IMR-90 (cell line): ENCODE data around the gene RASSF3. TPM values are rescaled to one million over a fixed set of nuclear protein-coding genes. Genes with fewer than 3 reads are reported as not detected.

Experiments
- ATAC-seq: fragments of 200-7000 bp; cut with Tn5 transposase; 2 replicates; pipeline ENCODE4 v1.9.1; 2020; ENCODE audit warnings: low read depth, mild to moderate bottlenecking, moderate library complexity
- Bru-seq: library from RNA; stranded (reverse); fragments of 400-500 nt; gene quantifications from one replicate; lab custom pipeline; 2021; lab: Mats Ljungman, UMichigan
- BruChase-seq, 2 experiments: library from RNA; stranded (reverse); fragments of 400-500 nt; gene quantifications; one replicate each; lab custom pipeline; 2021; lab: Mats Ljungman, UMichigan
- BruUV-seq: library from RNA; stranded (reverse); fragments of 400-500 nt; replicated peaks from 2 replicates; lab custom pipeline; 2021; lab: Mats Ljungman, UMichigan
- CTCF ChIA-PET: fragments of 300-600 bp; formaldehyde crosslinking; extraction: SDS; loops from one replicate; lab custom pipeline; 2021; ENCODE audit warnings: antibody characterized with exemption; lab: Yijun Ruan, JAX
- POLR2A ChIA-PET: fragments of 300-600 bp; sonication (Branson Sonifier 250); formaldehyde crosslinking; loops from one replicate; lab custom pipeline; 2022; ENCODE audit warnings: antibody characterized with exemption; ENCODE audit not compliant: unreplicated experiment; lab: Charles Lee
- DNase-seq: peaks from one replicate; pipeline ENCODE4 v3.0.0; 2013
- H2AFZ ChIP-seq: replicated peaks from 2 replicates; pipeline ENCODE3; 2013; ENCODE audit warnings: low read length, mild to moderate bottlenecking; ENCODE audit not compliant: poor library complexity
- H2AK5ac ChIP-seq: 2 replicates; pipeline ENCODE4 v1.6.1; 2013; ENCODE audit warnings: low read depth, low read length, inconsistent platforms
- H2AK9ac ChIP-seq: replicated peaks from 2 replicates; pipeline ENCODE3; 2013; ENCODE audit warnings: mild to moderate bottlenecking, low read depth, low read length, moderate library complexity; ENCODE audit not compliant: poor library complexity
- H2BK120ac ChIP-seq: 2 replicates; pipeline ENCODE4 v1.6.1; 2013; ENCODE audit warnings: low read depth, low read length, inconsistent platforms
- H2BK15ac ChIP-seq: 3 replicates; pipeline ENCODE4 v1.6.1; 2013; ENCODE audit warnings: low read depth, low read length, inconsistent platforms
- H2BK20ac ChIP-seq: 2 replicates; pipeline ENCODE4 v1.6.1; 2013; ENCODE audit warnings: low read depth, mild to moderate bottlenecking, inconsistent platforms, low read length, moderate library complexity
- H2BK5ac ChIP-seq: 2 replicates; pipeline ENCODE4 v1.6.1; 2013; ENCODE audit warnings: mild to moderate bottlenecking, low read depth, low read length, inconsistent platforms; ENCODE audit not compliant: poor library complexity, severe bottlenecking
- H3K14ac ChIP-seq: replicated peaks from 2 replicates; pipeline ENCODE4 v1.6.1; 2013; ENCODE audit warnings: low read depth, low read length, inconsistent platforms
- H3K18ac ChIP-seq: 2 replicates; pipeline ENCODE4 v1.6.1; 2013; ENCODE audit warnings: low read depth, low read length, control low read depth
- H3K23ac ChIP-seq: 2 replicates; pipeline ENCODE4 v1.6.1; 2013; ENCODE audit warnings: low read depth, low read length, inconsistent platforms
- H3K27ac ChIP-seq: 2 replicates; pipeline ENCODE4 v1.5.1; 2013; ENCODE audit warnings: mild to moderate bottlenecking, control low read depth, low read length; ENCODE audit not compliant: insufficient read depth
- H3K27me3 ChIP-seq: 2 replicates; pipeline ENCODE4 v1.6.1; 2013; ENCODE audit warnings: low read length; ENCODE audit not compliant: control insufficient read depth, insufficient read depth
- H3K36me3 ChIP-seq: 2 replicates; pipeline ENCODE4 v1.6.1; 2013; ENCODE audit warnings: low read length, mixed read lengths; ENCODE audit not compliant: control insufficient read depth, insufficient read depth
- H3K4ac ChIP-seq: 2 replicates; pipeline ENCODE4 v1.6.1; 2013; ENCODE audit warnings: low read depth, low read length, inconsistent platforms
- H3K4me1 ChIP-seq: 2 replicates; pipeline ENCODE4 v1.6.1; 2013; ENCODE audit warnings: low read length, mixed read lengths; ENCODE audit not compliant: control insufficient read depth, insufficient read depth
- H3K4me2 ChIP-seq: 2 replicates; pipeline ENCODE4 v1.6.1; 2013; ENCODE audit warnings: low read depth, mild to moderate bottlenecking, control low read depth, low read length, moderate library complexity
- H3K4me3 ChIP-seq: 2 replicates; pipeline ENCODE4 v1.5.1; 2013; ENCODE audit warnings: low read depth, mild to moderate bottlenecking, control low read depth, low read length, moderate library complexity; ENCODE audit not compliant: insufficient read depth
- H3K56ac ChIP-seq: 2 replicates; pipeline ENCODE4 v1.6.1; 2013; ENCODE audit warnings: low read length, inconsistent platforms; ENCODE audit not compliant: insufficient read depth; ENCODE audit errors: extremely low read depth
- H3K79me1 ChIP-seq, 2 experiments: 2 replicates each; pipeline ENCODE4 v1.6.1; 2013; ENCODE audit warnings: low read length in 2 of 2, inconsistent platforms in 1 of 2, low read depth in 1 of 2
- H3K9ac ChIP-seq: 2 replicates; pipeline ENCODE4 v1.6.1; 2013; ENCODE audit warnings: low read depth, low read length, control low read depth
- H3K9me1 ChIP-seq: 2 replicates; pipeline ENCODE4 v1.6.1; 2013; ENCODE audit warnings: low read length, inconsistent platforms; ENCODE audit not compliant: insufficient read depth
- H3K9me3 ChIP-seq: 2 replicates; pipeline ENCODE4 v1.6.1; 2013; ENCODE audit warnings: low read length; ENCODE audit not compliant: control insufficient read depth, insufficient read depth
- H4K20me1 ChIP-seq: 2 replicates; pipeline ENCODE4 v1.6.1; 2013; ENCODE audit warnings: low read length, inconsistent platforms; ENCODE audit not compliant: insufficient read depth
- H4K5ac ChIP-seq: 2 replicates; pipeline ENCODE4 v1.6.1; 2013; ENCODE audit warnings: mild to moderate bottlenecking, low read depth, low read length, control low read depth
- H4K8ac ChIP-seq, 2 experiments: 2 replicates each; pipeline ENCODE4 v1.6.1; 2013; ENCODE audit warnings: low read depth in 2 of 2, low read length in 2 of 2, control low read depth in 1 of 2, inconsistent platforms in 1 of 2
- H4K91ac ChIP-seq: 2 replicates; pipeline ENCODE4 v1.6.1; 2013; ENCODE audit warnings: low read depth, low read length, inconsistent platforms; ENCODE audit not compliant: insufficient read depth
- BHLHE40 ChIP-seq: fragments of 150-350 bp; IDR thresholded peaks from 2 replicates; pipeline ENCODE4 v1.6.1; 2016; ENCODE audit warnings: mild to moderate bottlenecking, low read depth, low read length
- CEBPB ChIP-seq: IDR thresholded peaks from 2 replicates; pipeline ENCODE4 v1.6.1; 2012; ENCODE audit warnings: low read depth, low read length, improper control_type of control experiment
- CTCF ChIP-seq: conservative IDR thresholded peaks from 2 replicates; pipeline ENCODE4 v1.5.1; 2012; ENCODE audit warnings: mild to moderate bottlenecking, low read depth, low read length, improper control_type of control experiment
- ELK1 ChIP-seq: fragments of 150-350 bp; IDR thresholded peaks from 2 replicates; pipeline ENCODE4 v1.6.1; 2016; ENCODE audit warnings: low read depth, mild to moderate bottlenecking, low read length, moderate library complexity, borderline replicate concordance
- FOS ChIP-seq: fragments of 150-350 bp; IDR thresholded peaks from 2 replicates; pipeline ENCODE4 v1.6.1; 2016; ENCODE audit warnings: low read depth, low read length
- MAFK ChIP-seq: IDR thresholded peaks from 2 replicates; pipeline ENCODE4 v1.6.1; 2012; ENCODE audit warnings: low read depth, low read length, improper control_type of control experiment
- MAZ ChIP-seq: IDR thresholded peaks from 2 replicates; pipeline ENCODE4 v1.6.1; 2012; ENCODE audit warnings: low read depth, mild to moderate bottlenecking, low read length, improper control_type of control experiment, moderate library complexity, borderline replicate concordance
- NFE2L2 ChIP-seq: fragments of 150-350 bp; IDR thresholded peaks from 2 replicates; pipeline ENCODE4 v1.6.1; 2016; ENCODE audit warnings: low read depth, mild to moderate bottlenecking, low read length
- POLR2A ChIP-seq: IDR thresholded peaks from 2 replicates; pipeline ENCODE4 v1.6.1; 2012; ENCODE audit warnings: mild to moderate bottlenecking, low read depth, low read length
- RAD21 ChIP-seq: IDR thresholded peaks from 2 replicates; pipeline ENCODE4 v1.6.1; 2012; ENCODE audit warnings: low read length, improper control_type of control experiment
- RCOR1 ChIP-seq: IDR thresholded peaks from 2 replicates; pipeline ENCODE4 v1.6.1; 2012; ENCODE audit warnings: mild to moderate bottlenecking, low read length, improper control_type of control experiment; ENCODE audit not compliant: insufficient replicate concordance
- RFX5 ChIP-seq: IDR thresholded peaks from 2 replicates; pipeline ENCODE4 v1.8.0; 2012; ENCODE audit warnings: low read depth, mild to moderate bottlenecking, low read length, moderate library complexity
- SMC3 ChIP-seq: fragments of 150-350 bp; IDR thresholded peaks from 2 replicates; pipeline ENCODE4 v1.6.1; 2016; ENCODE audit warnings: low read depth, mild to moderate bottlenecking, antibody characterized with exemption, low read length, moderate library complexity
- WGBS, 2 experiments: methylation state at CpG; one replicate each; pipeline versions ENCODE4 v1.1.5 to v1.1.7; 2013; ENCODE audit warnings: missing lambda C conversion rate in 2 of 2; ENCODE audit not compliant: insufficient read length in 1 of 2; ENCODE audit errors: extremely low coverage in 2 of 2; 5-methylcytosine and 5-hydroxymethylcytosine counted together
- dilution Hi-C: fragments of 300-500 bp; cut with HindIII; formaldehyde crosslinking; loops from one replicate; pipeline ENCODE4 v1.14.3; 2018; ENCODE audit warnings: low sequenced_read_pairs; ENCODE audit not compliant: unreplicated experiment
- in situ Hi-C: fragments of 300-500 bp; cut with MboI; formaldehyde crosslinking; loops from 3 replicates; pipeline ENCODE4 v1.14.3; 2019; ENCODE audit warnings: low sequenced_read_pairs, inconsistent platforms, mixed read lengths
- intact Hi-C: fragments of 100-400 bp; cut with micrococcal nuclease; formaldehyde crosslinking; loops from 2 replicates; pipeline ENCODE4 v1.10.0; 2022
- long read RNA-seq: library from polyadenylated mRNA; unstranded; transcript quantifications from one replicate; pipeline ENCODE4 v2.0.0, GENCODE V29; 2021; ENCODE audit not compliant: unreplicated experiment
- polyA plus RNA-seq, 3 experiments: library from polyadenylated mRNA; depleted of rRNA; stranded (reverse); fragments of >200 nt; gene quantifications; 2 replicates each; pipeline ENCODE4 v1.2.3, GENCODE V29; 2012; ENCODE audit warnings: low replicate concordance in 1 of 3
- total RNA-seq: library from RNA; depleted of rRNA; stranded (reverse); fragments of >200 nt; gene quantifications from 2 replicates; pipeline ENCODE4 v1.2.3, GENCODE V29; 2012; rRNA removed

The RASSF3 gene
- total RNA-seq (21.4 and 39.3 TPM in 2 replicates), polyA plus RNA-seq (2012; rRNA removed) (14.2 and 18.7 TPM in 2 replicates), Bru-seq, nascent RNA (percentile 86 among the genes with signal in this experiment), BruChase-seq, experiment 1, labeled RNA remaining after a 6-hour chase (percentile 90 among the genes with signal in this experiment), BruChase-seq, experiment 2, labeled RNA remaining after a 2-hour chase (percentile 72 among the genes with signal in this experiment)
- polyA plus RNA-seq (2012; cell fraction: cytosol; rRNA removed): 10.9 and 12.2 TPM in 2 replicates
- polyA plus RNA-seq (2012; cell fraction: nucleus; rRNA removed; ENCODE audit: low replicate concordance): 8.4 and 13.6 TPM in 2 replicates
- long read RNA-seq, transcript RASSF3-201 (4 exons, 1,099 nt): minor isoform, 6 of 111 reads
- long read RNA-seq, transcript RASSF3-204 (5 exons, 3,492 nt): major isoform, 93 of 111 reads
- long read RNA-seq, partial matches to known transcripts: 1 of 111 reads
- long read RNA-seq, other reads (novel, unspliced or antisense): 11 of 111 reads

GRCh38 chr12:64610079-64610659 lies at the start of gene RASSF3:
Gene RASSF3 (plus strand): TSS chr12:64610495. CDS start chr12:64610633, 138 bp downstream.
- Histone ChIP-seq H3K9me3 (no peaks in the 10 kb centered on the region), H3K79me1 (peaks cover 12 to 23% of the 10 kb centered on the region in 2 experiments), H3K4me3 (peak within 1 kb of the TSS; percentile 84), H3K18ac (peak within 1 kb of the TSS; percentile 59), H3K4ac (peak within 1 kb of the TSS; percentile 80), H4K8ac (peak within 1 kb of the TSS; percentile 64 to 86), H3K23ac (peak within 1 kb of the TSS; percentile 98), H3K27me3 (no peaks in the 10 kb centered on the region), H3K56ac (peak within 1 kb of the TSS; percentile 85), H2AFZ (peak within 1 kb of the TSS; percentile 95), H3K4me1 (peaks cover 2% of the 10 kb centered on the region; the same call in 1 of the 2 replicates), H3K27ac (peak within 1 kb of the TSS; percentile 86), H4K91ac (peak within 1 kb of the TSS; percentile 72), H3K9ac (peak within 1 kb of the TSS; percentile 79), H3K9me1 (no peaks in the 10 kb centered on the region), H2BK5ac (peak within 1 kb of the TSS; percentile 73), H3K36me3 (no peaks in the 10 kb centered on the region), H2BK20ac (peak within 1 kb of the TSS; percentile 63; the same call in 1 of the 2 replicates), H3K14ac (peak within 1 kb of the TSS; percentile 94), H2BK120ac (peak within 1 kb of the TSS; percentile 86), H3K4me2 (peak within 1 kb of the TSS; percentile 100), H2AK9ac (peak within 1 kb of the TSS; percentile 94), H4K5ac (peak within 1 kb of the TSS; percentile 32), H2BK15ac (peak within 1 kb of the TSS; percentile 98), H4K20me1 (peaks cover 6% of the 10 kb centered on the region; the same call in 1 of the 2 replicates), H2AK5ac (peak within 1 kb of the TSS; percentile 71)
- intact Hi-C loops (loop anchor here (5.0 kb wide), 1 partner anchor 57 kb away; no protein-coding TSS in a partner anchor), in situ Hi-C loops (no loop called here), dilution Hi-C loops (no loop called here)
- ChIA-PET CTCF (interaction anchor here (0.6 to 1.6 kb wide), 4 partner anchors 45 to 88 kb away, joined by 3 to 6 read pairs (median 5); no protein-coding TSS in a partner anchor), POLR2A (interaction anchor here (0.6 kb wide), 1 partner anchor 11 kb away, joined by 5 read pairs; no protein-coding TSS in a partner anchor)
- DNase-seq (peak; percentile 67), ATAC-seq (peak; percentile 85)
- no TSS peak for BruUV-seq
- 0% methylated on average over 35 of the region's 76 CpGs; no CpG with 5 or more reads in 1 of the 2 experiments for WGBS, 2 experiments
- TF ChIP-seq RAD21 (no peak), NFE2L2 (no peak), MAFK (no peak), CEBPB (no peak), ELK1 (no peak), BHLHE40 (no peak), SMC3 (no peak), RCOR1 (no peak), MAZ (no peak; the same call in 1 of the 2 replicates), POLR2A (no peak; the same call in 1 of the 2 replicates), CTCF (no peak), RFX5 (no peak), FOS (no peak)
